Measurements from ENCODE around the gene ZNF774.

DNA sequence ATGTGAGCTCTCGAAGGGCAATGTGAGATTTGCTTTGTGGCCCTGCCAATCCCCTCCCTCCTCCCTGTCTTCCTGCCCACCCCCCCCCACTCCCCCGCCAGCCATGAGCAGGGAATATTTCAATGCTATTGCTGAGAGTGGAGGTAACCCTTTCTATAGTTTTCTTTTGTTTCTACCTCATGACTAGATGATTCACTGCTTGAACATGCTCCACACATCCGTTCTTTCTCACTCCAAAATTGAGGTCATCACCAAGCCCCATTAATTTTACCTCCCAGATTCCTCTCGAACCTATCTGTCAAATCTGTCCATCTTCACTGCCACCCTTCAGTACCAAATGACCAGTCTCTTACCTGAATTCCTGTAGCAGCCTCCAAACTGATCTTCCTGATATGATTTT lies 12.2 kb downstream of the ZNF774 start:
- TF ChIP-seq, protein P1, sequence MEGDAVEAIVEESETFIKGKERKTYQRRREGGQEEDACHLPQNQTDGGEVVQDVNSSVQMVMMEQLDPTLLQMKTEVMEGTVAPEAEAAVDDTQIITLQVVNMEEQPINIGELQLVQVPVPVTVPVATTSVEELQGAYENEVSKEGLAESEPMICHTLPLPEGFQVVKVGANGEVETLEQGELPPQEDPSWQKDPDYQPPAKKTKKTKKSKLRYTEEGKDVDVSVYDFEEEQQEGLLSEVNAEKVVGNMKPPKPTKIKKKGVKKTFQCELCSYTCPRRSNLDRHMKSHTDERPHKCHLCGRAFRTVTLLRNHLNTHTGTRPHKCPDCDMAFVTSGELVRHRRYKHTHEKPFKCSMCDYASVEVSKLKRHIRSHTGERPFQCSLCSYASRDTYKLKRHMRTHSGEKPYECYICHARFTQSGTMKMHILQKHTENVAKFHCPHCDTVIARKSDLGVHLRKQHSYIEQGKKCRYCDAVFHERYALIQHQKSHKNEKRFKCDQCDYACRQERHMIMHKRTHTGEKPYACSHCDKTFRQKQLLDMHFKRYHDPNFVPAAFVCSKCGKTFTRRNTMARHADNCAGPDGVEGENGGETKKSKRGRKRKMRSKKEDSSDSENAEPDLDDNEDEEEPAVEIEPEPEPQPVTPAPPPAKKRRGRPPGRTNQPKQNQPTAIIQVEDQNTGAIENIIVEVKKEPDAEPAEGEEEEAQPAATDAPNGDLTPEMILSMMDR (optimal IDR thresholded peaks at IDR 0.05 in 1 of 3, IDR thresholded peaks at IDR 0.05 in 1 of 3, conservative IDR thresholded peaks at IDR 0.05 in 1 of 3; ENCODE audit: extremely low read depth in 1 of 3, insufficient read depth in 2 of 3, low read length in 3 of 3), result no peak
- TF ChIP-seq EZH2 (IDR thresholded peaks at IDR 0.05; ENCODE audit: low read length), result no peak
